Measurements from ENCODE around the gene ROCK2.

Gene ROCK2

GRCh38 chr2:11342551-11343367 lies 1.7 kb downstream of the ROCK2 start:
- H3K4me3 ChIP-seq (ENCODE audit: low read depth, low read length) = peak overlapping the region; percentile 68
- TF ChIP-seq CTCF (IDR thresholded peaks at IDR 0.05; ENCODE audit: borderline replicate concordance, insufficient read depth, low read depth, low read length) = no peak

DNA sequence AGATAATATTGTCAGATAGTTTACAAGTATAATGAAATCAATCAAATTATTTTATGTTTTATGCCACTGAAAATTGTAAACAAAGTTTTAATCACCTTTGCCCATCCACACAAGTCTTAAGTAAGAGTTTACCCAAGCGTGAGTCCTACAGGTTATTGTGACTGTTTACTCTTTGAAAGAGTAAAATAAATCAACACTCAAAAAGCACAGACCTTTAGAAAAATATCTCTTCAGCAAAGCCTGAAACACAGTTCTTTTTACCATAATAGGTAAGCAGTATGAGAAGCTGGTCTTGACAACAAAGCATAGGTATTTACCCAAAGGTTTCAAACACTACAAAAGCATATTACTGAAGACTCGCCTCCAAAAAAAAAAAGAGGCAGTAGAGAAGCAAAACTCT lies 3.7 kb downstream of the ROCK2 start:
- no peak for TF ChIP-seq CTCF (IDR thresholded peaks at IDR 0.05; ENCODE audit: borderline replicate concordance, insufficient read depth, low read depth, low read length)

DNA sequence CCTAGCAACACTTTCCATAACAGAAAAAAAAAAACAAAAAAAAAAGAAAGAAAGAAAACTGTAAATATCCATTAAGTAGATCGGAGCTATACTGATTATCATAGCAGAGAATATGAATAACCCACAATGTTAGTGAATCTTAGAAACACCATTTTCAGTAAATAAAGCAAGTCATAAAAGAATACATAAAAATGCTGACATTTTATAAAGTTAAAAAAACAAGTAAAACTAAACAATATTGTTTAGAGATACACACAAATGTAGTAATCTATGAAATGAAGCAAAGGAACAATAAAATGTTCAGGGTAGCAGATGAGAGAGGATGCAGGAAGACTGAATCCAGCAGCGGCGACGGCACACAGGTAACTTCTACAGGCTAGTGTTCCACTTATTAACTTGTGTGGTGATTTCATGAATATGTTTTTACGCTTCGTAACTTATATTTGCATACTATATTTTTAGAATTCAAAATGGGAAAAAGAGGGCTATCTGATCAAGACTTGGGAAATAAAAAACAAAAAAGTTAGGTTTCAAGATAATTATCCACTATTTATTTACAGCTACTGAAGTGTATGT lies 4.8 kb downstream of the ROCK2 start:
- H3K4me3 ChIP-seq (ENCODE audit: low read depth, low read length) = no peak overlapping the region
- TF ChIP-seq CTCF (IDR thresholded peaks at IDR 0.05; ENCODE audit: borderline replicate concordance, insufficient read depth, low read depth, low read length) = no peak

More for the DNA sequence above, 3.7 kb downstream of the ROCK2 start:
- no peak overlapping the region for H3K4me3 ChIP-seq (ENCODE audit: low read depth, low read length)

GRCh38 chr2:11338580-11338979 lies 5.9 kb downstream of the ROCK2 start:
- no peak overlapping the region for H3K4me3 ChIP-seq (ENCODE audit: low read depth, low read length)
- TF ChIP-seq CTCF (IDR thresholded peaks at IDR 0.05; ENCODE audit: borderline replicate concordance, insufficient read depth, low read depth, low read length) = no peak

- H3K4me3 ChIP-seq (ENCODE audit: low read depth, low read length) = no peak overlapping the region
- TF ChIP-seq CTCF (IDR thresholded peaks at IDR 0.05; ENCODE audit: borderline replicate concordance, insufficient read depth, low read depth, low read length) = no peak
Observed at GRCh38 chr2:11337909-11338308, 6.5 kb downstream of the ROCK2 start.

GRCh38 chr2:11336189-11336588 lies 8.2 kb downstream of the ROCK2 start:
- no peak overlapping the region for H3K4me3 ChIP-seq (ENCODE audit: low read depth, low read length)
- TF ChIP-seq CTCF (IDR thresholded peaks at IDR 0.05; ENCODE audit: borderline replicate concordance, insufficient read depth, low read depth, low read length) = no peak
